ENCODE measurements around the gene TOMT.

DNA sequence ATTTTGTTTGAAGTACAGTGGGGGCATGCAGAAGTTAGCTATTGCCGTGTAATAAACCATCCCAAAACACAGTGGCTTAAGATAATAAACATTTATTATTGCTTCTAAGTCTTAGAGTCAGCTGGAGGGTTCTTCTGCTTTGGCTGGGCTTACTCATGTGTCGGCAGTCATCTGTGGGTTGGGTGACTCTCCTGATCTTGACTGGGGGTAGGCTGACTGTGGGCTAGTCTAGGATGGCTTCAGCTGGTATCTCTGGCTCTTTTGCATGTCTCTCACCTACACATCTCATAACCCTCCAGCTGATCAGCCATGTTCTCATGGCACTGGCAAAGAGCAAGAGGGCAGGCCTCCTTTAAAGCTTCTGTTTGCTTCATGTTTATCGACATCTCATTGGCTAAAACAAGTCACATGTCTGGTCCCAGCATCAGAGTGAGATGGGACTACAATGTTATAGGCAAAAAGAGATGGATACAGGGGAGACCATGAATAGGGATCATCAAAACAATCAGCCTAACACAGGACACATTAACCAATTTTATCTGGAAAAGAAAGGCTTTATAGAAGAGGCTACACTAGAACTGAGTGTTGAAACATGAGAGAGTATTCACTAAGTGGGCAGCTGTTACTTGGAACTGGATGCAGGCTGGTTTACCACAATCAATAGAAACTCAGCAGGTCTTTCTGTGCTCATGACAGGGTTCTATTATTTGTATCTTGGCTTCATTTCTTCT, 19.9 kb upstream of the TOMT start:
- TF ChIP-seq SMC3 (conservative IDR thresholded peaks at IDR 0.05; ENCODE audit: poor library complexity) = no peak
- TF ChIP-seq EP300 (conservative IDR thresholded peaks at IDR 0.05; ENCODE audit: poor library complexity, severe bottlenecking) = no peak
- TF ChIP-seq, protein P1, sequence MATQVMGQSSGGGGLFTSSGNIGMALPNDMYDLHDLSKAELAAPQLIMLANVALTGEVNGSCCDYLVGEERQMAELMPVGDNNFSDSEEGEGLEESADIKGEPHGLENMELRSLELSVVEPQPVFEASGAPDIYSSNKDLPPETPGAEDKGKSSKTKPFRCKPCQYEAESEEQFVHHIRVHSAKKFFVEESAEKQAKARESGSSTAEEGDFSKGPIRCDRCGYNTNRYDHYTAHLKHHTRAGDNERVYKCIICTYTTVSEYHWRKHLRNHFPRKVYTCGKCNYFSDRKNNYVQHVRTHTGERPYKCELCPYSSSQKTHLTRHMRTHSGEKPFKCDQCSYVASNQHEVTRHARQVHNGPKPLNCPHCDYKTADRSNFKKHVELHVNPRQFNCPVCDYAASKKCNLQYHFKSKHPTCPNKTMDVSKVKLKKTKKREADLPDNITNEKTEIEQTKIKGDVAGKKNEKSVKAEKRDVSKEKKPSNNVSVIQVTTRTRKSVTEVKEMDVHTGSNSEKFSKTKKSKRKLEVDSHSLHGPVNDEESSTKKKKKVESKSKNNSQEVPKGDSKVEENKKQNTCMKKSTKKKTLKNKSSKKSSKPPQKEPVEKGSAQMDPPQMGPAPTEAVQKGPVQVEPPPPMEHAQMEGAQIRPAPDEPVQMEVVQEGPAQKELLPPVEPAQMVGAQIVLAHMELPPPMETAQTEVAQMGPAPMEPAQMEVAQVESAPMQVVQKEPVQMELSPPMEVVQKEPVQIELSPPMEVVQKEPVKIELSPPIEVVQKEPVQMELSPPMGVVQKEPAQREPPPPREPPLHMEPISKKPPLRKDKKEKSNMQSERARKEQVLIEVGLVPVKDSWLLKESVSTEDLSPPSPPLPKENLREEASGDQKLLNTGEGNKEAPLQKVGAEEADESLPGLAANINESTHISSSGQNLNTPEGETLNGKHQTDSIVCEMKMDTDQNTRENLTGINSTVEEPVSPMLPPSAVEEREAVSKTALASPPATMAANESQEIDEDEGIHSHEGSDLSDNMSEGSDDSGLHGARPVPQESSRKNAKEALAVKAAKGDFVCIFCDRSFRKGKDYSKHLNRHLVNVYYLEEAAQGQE (IDR thresholded peaks at IDR 0.05; ENCODE audit: borderline replicate concordance) = no peak
- TF ChIP-seq, protein P2, sequence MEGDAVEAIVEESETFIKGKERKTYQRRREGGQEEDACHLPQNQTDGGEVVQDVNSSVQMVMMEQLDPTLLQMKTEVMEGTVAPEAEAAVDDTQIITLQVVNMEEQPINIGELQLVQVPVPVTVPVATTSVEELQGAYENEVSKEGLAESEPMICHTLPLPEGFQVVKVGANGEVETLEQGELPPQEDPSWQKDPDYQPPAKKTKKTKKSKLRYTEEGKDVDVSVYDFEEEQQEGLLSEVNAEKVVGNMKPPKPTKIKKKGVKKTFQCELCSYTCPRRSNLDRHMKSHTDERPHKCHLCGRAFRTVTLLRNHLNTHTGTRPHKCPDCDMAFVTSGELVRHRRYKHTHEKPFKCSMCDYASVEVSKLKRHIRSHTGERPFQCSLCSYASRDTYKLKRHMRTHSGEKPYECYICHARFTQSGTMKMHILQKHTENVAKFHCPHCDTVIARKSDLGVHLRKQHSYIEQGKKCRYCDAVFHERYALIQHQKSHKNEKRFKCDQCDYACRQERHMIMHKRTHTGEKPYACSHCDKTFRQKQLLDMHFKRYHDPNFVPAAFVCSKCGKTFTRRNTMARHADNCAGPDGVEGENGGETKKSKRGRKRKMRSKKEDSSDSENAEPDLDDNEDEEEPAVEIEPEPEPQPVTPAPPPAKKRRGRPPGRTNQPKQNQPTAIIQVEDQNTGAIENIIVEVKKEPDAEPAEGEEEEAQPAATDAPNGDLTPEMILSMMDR (IDR thresholded peaks at IDR 0.05; ENCODE audit: poor library complexity, severe bottlenecking) = no peak

Data from neural cell (in vitro differentiated cells).